AG10803 (cell line): ENCODE results near the gene ZNF215.
"Not testable (repeated sequence)": the region's sequence is repeated elsewhere in the genome, so short reads cannot be mapped to it uniquely, and the experiment has no call there.

ENCODE experiments used
- DNase-seq: peaks from one replicate; pipeline ENCODE4 v3.0.0; 2010; ENCODE audit warnings: low read depth
- H3K4me3 ChIP-seq: 2 replicates; pipeline ENCODE4 v1.5.1; 2011; ENCODE audit warnings: mild to moderate bottlenecking, low read length, control low read depth
- CTCF ChIP-seq: conservative IDR thresholded peaks from 2 replicates; pipeline ENCODE4 v1.5.1; 2011; ENCODE audit warnings: mild to moderate bottlenecking, low read length, control low read depth, inconsistent platforms

The ZNF215 gene

GRCh38 chr11:6894097-6894496 is 32.1 kb upstream of the ZNF215 start:
- TF ChIP-seq CTCF = no peak
- no peak for DNase-seq
- no peak overlapping the region for H3K4me3 ChIP-seq

- no peak overlapping the region for H3K4me3 ChIP-seq
- DNase-seq = no peak
- TF ChIP-seq CTCF = no peak
These were observed 31.2 kb upstream of the ZNF215 start for GRCh38 chr11:6895010-6895409.

- H3K4me3 ChIP-seq = no peak overlapping the region
- DNase-seq = no peak
- TF ChIP-seq CTCF = no peak
These were observed 27.3 kb upstream of the ZNF215 start for GRCh38 chr11:6898911-6899310.

GRCh38 chr11:6900327-6900999 is 25.8 kb upstream of the ZNF215 start:
- no peak for DNase-seq
- H3K4me3 ChIP-seq = no peak overlapping the region
- no peak; the same call in 1 of the 2 replicates for TF ChIP-seq CTCF

- not testable (repeated sequence) for DNase-seq, H3K4me3 ChIP-seq
These were observed 21.4 kb upstream of the ZNF215 start for GRCh38 chr11:6904804-6905203.

GRCh38 chr11:6911378-6911777 is 14.8 kb upstream of the ZNF215 start:
- no peak overlapping the region for H3K4me3 ChIP-seq
- TF ChIP-seq CTCF = no peak
- DNase-seq = no peak

- TF ChIP-seq CTCF = no peak
- DNase-seq = peak; percentile 20
- no peak overlapping the region for H3K4me3 ChIP-seq
These were observed 14.3 kb upstream of the ZNF215 start for GRCh38 chr11:6911948-6912347.
